Measurements from ENCODE around the gene SERPINE1.

Gene SERPINE1

GRCh38 chr7:101133621-101134398 lies 6.9 kb downstream of the SERPINE1 start:
- TF ChIP-seq CTCF (IDR thresholded peaks at IDR 0.05; ENCODE audit: low read depth, low read length) = no peak
- TF ChIP-seq MAX (IDR thresholded peaks at IDR 0.05; ENCODE audit: low read depth, low read length) = no peak
- TF ChIP-seq POLR2A (IDR thresholded peaks at IDR 0.05; ENCODE audit: extremely low read depth, insufficient read length) = no peak
- TF ChIP-seq MYC (IDR thresholded peaks at IDR 0.05; ENCODE audit: low read depth, low read length) = 0 out of 2 replicates have a peak, but pooled peaks have one; percentile 29
- DNase-seq (ENCODE audit: low read depth) = peak; percentile 72

GRCh38 chr7:101134399-101134980 lies 7.6 kb downstream of the SERPINE1 start:
- DNase-seq (ENCODE audit: low read depth) = peak; percentile 70
- no peak overlapping the region for H3K4me3 ChIP-seq (ENCODE audit: low read depth, low read length)
- no peak for TF ChIP-seq CTCF (IDR thresholded peaks at IDR 0.05; ENCODE audit: low read depth, low read length)
- TF ChIP-seq MYC (IDR thresholded peaks at IDR 0.05; ENCODE audit: low read depth, low read length) = peak; percentile 70; the same call in 1 of the 2 replicates
- TF ChIP-seq MAX (IDR thresholded peaks at IDR 0.05; ENCODE audit: low read depth, low read length) = peak; percentile 28; the same call in 1 of the 2 replicates
- TF ChIP-seq POLR2A (IDR thresholded peaks at IDR 0.05; ENCODE audit: extremely low read depth, insufficient read length) = no peak

More at GRCh38 chr7:101133621-101134398, 6.9 kb downstream of the SERPINE1 start:
- H3K4me3 ChIP-seq (ENCODE audit: low read depth, low read length) = no peak overlapping the region

- no peak for DNase-seq (ENCODE audit: low read depth)
- H3K4me3 ChIP-seq (ENCODE audit: low read depth, low read length) = peak overlapping the region; percentile 29
- TF ChIP-seq CTCF (IDR thresholded peaks at IDR 0.05; ENCODE audit: low read depth, low read length) = no peak
- TF ChIP-seq MYC (IDR thresholded peaks at IDR 0.05; ENCODE audit: low read depth, low read length) = 0 out of 2 replicates have a peak, but pooled peaks have one; percentile 21
Observed at GRCh38 chr7:101137651-101138212, 10.8 kb downstream of the SERPINE1 start.

GRCh38 chr7:101138213-101138870 lies 11.4 kb downstream of the SERPINE1 start:
- peak; percentile 93 for TF ChIP-seq MAX (IDR thresholded peaks at IDR 0.05; ENCODE audit: low read depth, low read length)
- no peak for TF ChIP-seq POLR2A (IDR thresholded peaks at IDR 0.05; ENCODE audit: extremely low read depth, insufficient read length)
- TF ChIP-seq MYC (IDR thresholded peaks at IDR 0.05; ENCODE audit: low read depth, low read length) = peak; percentile 81
- TF ChIP-seq CTCF (IDR thresholded peaks at IDR 0.05; ENCODE audit: low read depth, low read length) = peak; percentile 60
- DNase-seq (ENCODE audit: low read depth) = peak; percentile 99
- H3K4me3 ChIP-seq (ENCODE audit: low read depth, low read length) = peak overlapping the region; percentile 29

GRCh38 chr7:101140339-101140699 lies 13.4 kb downstream of the SERPINE1 start:
- H3K4me3 ChIP-seq (ENCODE audit: low read depth, low read length) = no peak overlapping the region
- no peak for TF ChIP-seq POLR2A (IDR thresholded peaks at IDR 0.05; ENCODE audit: extremely low read depth, insufficient read length)
- TF ChIP-seq CTCF (IDR thresholded peaks at IDR 0.05; ENCODE audit: low read depth, low read length) = no peak
- no peak for TF ChIP-seq MAX (IDR thresholded peaks at IDR 0.05; ENCODE audit: low read depth, low read length)
- no peak for DNase-seq (ENCODE audit: low read depth)
